ENCODE data around the gene BEND7. TPM values are rescaled to one million over a fixed set of nuclear protein-coding genes. Genes with fewer than 3 reads are reported as not detected.

The BEND7 gene
- total RNA-seq, 2 donors from 2014 or later, result 19.2 to 20.4 TPM

DNA sequence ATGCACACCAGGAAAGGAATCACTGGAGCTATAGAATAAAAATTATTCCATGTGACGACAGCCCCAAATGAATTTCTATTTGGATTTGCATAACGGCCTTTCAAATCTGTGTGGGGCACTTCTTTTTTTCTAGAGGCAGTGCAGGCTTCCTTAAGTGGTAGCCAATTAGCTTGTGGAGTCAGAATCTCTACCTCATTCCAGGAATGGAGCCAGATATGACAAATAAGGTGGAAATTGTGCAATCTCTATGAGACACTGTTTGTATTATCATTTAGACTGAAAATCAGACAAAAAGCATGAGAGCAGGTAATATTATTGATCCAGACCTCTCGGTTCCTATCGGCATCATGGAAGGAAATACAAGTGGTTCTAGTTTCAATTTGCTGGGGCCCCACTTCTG is 78.7 kb downstream of the BEND7 start:
- TF ChIP-seq, protein P1, sequence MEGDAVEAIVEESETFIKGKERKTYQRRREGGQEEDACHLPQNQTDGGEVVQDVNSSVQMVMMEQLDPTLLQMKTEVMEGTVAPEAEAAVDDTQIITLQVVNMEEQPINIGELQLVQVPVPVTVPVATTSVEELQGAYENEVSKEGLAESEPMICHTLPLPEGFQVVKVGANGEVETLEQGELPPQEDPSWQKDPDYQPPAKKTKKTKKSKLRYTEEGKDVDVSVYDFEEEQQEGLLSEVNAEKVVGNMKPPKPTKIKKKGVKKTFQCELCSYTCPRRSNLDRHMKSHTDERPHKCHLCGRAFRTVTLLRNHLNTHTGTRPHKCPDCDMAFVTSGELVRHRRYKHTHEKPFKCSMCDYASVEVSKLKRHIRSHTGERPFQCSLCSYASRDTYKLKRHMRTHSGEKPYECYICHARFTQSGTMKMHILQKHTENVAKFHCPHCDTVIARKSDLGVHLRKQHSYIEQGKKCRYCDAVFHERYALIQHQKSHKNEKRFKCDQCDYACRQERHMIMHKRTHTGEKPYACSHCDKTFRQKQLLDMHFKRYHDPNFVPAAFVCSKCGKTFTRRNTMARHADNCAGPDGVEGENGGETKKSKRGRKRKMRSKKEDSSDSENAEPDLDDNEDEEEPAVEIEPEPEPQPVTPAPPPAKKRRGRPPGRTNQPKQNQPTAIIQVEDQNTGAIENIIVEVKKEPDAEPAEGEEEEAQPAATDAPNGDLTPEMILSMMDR (IDR thresholded peaks at IDR 0.05), result no peak
- no peaks in the 10 kb centered on the region for H3K9me3 ChIP-seq
- no peaks in the 10 kb centered on the region for H3K27me3 ChIP-seq
- H3K9ac ChIP-seq (ENCODE audit: low read depth in 2 of 2, low read length in 2 of 2), result no peak overlapping the region
- H3K36me3 ChIP-seq, result no peaks in the 10 kb centered on the region
- no peak overlapping the region for H3K27ac ChIP-seq
- DNase-seq, result no peak
- no peak overlapping the region for H3K4me3 ChIP-seq
- no peaks in the 10 kb centered on the region for H3K4me1 ChIP-seq
- intact Hi-C loops (cut with DNase I), result no loop called here

DNA sequence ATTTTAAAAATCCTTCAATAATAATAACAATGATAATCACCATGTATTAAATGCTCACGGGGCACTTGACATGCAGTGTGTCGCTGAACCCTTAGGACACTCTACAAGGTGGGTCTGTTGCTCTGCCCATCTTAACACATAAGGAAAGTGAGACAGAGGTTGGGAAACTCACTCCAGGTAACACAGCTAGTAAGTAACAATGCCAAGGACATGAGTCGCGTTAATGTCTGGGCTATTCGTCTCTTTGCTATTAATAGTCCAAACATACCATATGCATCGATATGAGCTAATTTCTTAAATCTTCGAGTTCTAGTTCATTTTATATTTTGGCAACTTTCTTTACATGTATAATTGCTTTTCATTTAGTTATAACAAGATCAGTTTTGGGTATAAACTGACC is 79.5 kb downstream of the BEND7 start:
- intact Hi-C loops (cut with DNase I), result no loop called here
- DNase-seq, result no peak
- TF ChIP-seq, protein P1 (IDR thresholded peaks at IDR 0.05), result no peak
- no peak overlapping the region for H3K27ac ChIP-seq
- H3K9ac ChIP-seq (ENCODE audit: low read depth in 2 of 2, low read length in 2 of 2), result no peak overlapping the region
- no peaks in the 10 kb centered on the region for H3K36me3 ChIP-seq
- no peaks in the 10 kb centered on the region for H3K4me1 ChIP-seq
- no peaks in the 10 kb centered on the region for H3K27me3 ChIP-seq
- no peak overlapping the region for H3K4me3 ChIP-seq
- H3K9me3 ChIP-seq, result no peaks in the 10 kb centered on the region

DNA sequence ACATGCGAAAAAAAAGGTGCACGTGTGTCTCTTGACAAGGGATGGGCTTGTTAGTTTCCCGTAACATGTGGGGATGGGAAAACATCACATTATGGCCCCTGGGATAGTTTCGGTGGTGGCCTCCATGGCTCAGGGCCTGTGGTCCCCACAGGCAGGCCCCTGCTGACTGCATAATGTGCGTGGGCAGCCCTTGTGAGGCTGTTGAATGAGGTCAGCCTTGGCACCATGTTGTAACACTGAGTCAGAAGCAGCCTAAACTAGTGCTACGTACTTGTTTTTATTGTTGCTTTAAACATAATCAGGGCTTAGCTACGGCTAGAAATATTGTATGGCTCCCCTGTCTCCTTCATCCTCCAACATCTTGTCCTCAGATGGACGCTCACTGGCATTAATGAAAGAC is 80.6 kb downstream of the BEND7 start:
- TF ChIP-seq, protein P1 (IDR thresholded peaks at IDR 0.05), result no peak
- no peak overlapping the region for H3K9ac ChIP-seq (ENCODE audit: low read depth in 2 of 2, low read length in 2 of 2)
- no peak overlapping the region for H3K27ac ChIP-seq
- intact Hi-C loops (cut with DNase I), result no loop called here
- DNase-seq, result no peak
- no peaks in the 10 kb centered on the region for H3K36me3 ChIP-seq
- no peaks in the 10 kb centered on the region for H3K27me3 ChIP-seq
- no peak overlapping the region for H3K4me3 ChIP-seq
- H3K9me3 ChIP-seq, result no peaks in the 10 kb centered on the region
- H3K4me1 ChIP-seq, result no peaks in the 10 kb centered on the region

DNA sequence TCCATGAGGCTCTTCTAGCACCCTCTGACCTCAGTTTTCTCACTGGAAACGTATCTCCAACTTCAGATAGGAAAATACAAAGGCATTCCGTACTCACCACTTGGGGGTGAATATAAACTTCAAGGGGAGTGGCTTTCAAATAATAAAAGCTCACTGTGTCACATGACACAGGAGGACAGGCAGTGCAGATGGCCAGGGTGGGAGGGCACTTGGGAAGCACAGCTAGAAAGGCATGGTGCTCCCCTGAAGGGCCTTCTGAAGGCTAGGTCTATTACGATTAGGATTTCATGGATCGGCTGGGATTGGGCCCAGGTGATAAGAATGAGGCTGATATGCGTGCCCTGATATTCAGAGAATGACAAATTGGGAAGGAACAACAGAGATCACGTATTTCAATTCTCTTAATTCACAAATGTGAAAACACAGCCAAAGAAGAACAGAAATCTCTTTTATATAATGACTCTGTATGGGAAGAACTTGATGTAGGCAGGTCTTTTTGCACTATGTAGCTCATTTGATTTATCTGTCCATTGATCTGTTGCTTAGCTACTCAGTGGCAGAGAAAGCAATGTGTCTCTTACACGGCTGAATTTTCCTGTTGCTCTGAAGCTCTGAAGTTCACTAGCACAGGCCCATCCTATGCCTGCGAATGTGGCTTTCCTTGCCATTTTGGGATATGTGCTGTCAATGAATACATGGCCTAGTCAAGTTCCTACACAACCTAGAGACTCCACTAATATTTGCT is 83.0 kb downstream of the BEND7 start:
- intact Hi-C loops (cut with DNase I), result no loop called here
- Histone ChIP-seq H3K36me3 (no peaks in the 10 kb centered on the region), H3K9me3 (no peaks in the 10 kb centered on the region), H3K27me3 (no peaks in the 10 kb centered on the region), H3K4me1 (no peaks in the 10 kb centered on the region), H3K9ac (ENCODE audit: low read depth in 2 of 2, low read length in 2 of 2) (no peak overlapping the region), H3K27ac (no peak overlapping the region), H3K4me3 (no peak overlapping the region)
- TF ChIP-seq, protein P1 (IDR thresholded peaks at IDR 0.05), result no peak
- DNase-seq, result no peak

DNA sequence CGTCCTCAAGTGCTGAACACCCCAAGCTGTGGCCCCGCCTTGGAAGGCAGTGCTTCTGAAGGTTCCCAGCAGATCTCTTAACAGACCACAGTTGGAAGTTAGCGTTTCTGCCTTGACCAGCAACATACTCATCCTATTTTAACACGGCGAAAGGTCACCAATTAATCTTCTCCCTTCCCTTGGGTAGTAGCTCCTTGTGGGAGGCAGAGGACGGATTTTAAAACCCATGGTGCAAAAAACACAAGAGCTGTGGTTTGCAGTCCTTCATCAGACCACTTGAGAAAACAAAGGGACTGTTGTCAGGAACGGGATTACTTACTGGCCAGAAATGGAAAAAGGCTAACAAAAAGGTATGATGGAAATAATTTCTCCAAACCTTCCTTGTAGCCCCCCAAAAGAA is 87.3 kb downstream of the BEND7 start:
- H3K4me1 ChIP-seq, result peaks cover 12% of the 10 kb centered on the region
- intact Hi-C loops (cut with DNase I), result loop anchor here (2.0 kb wide), 1 partner anchor 69 kb away; no protein-coding TSS in a partner anchor
- H3K4me3 ChIP-seq, result no peak overlapping the region
- H3K9me3 ChIP-seq, result no peaks in the 10 kb centered on the region
- H3K27ac ChIP-seq, result no peak overlapping the region
- TF ChIP-seq, protein P1 (IDR thresholded peaks at IDR 0.05), result no peak
- H3K36me3 ChIP-seq, result no peaks in the 10 kb centered on the region
- DNase-seq, result no peak
- H3K27me3 ChIP-seq, result peaks cover 8% of the 10 kb centered on the region
- no peak overlapping the region for H3K9ac ChIP-seq (ENCODE audit: low read depth in 2 of 2, low read length in 2 of 2)
